HL-60/S4 treated with phorbol 12-myristate 13-acetate at 8.2 ng/mL for 4 days and 3 days (cell line): ENCODE measurements around the gene RENBP.

ENCODE experiments used
- in situ Hi-C: fragments of 300-500 bp; cut with MboI; formaldehyde crosslinking; loops from 2 replicates; pipeline ENCODE4 v1.15.0; 2022; ENCODE audit warnings: low sequenced_read_pairs

The RENBP gene

DNA sequence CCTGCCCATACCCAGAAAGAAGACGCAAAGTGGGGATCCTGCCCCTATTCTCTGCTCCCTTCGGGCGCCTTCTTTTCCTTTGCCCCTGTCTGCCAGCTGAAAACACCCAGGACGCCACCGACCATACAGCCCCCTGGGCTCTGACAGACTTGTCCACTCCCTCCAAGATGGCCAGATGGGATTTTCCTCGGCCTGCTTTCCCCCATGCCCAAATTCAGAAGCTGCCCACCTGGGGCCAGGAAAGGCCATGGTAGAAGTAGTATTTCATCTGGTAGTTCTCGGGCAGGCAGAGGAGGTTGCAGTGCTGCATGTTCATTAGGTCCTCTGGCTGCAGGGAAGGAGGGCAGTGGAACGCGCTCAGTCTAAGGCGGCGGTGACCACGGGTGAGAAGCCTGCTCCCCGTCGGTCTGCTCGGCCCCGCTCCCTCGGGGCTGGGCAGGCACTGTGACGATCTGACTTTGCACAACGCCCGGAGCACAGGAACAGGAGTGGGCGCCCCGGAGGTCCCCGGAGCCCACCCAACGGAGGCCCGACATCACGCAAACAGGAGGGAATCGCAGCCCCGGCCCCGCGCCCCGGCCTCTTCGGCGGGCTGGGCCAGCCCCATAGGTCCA is 10.2 kb downstream of the RENBP start:
- in situ Hi-C loops, result no loop called here

DNA sequence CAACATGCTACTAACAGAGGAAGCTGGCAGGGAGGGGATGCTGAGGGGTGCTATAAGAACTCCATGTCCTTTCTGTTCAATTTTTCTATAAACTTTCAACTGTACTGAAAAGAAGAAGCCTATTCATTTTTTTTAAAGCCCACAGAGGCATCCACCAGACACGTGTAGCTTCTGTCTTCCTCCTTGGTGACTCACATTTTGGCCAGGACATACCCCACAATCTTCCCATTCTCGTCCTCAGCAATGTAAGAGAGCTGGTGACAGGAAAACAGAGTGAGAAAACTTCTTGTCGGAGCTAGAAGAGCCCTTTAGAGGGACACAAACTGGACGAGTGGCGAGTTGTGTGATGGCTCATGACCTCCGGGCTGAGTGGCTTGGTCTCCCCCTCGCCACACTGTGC is 10.7 kb downstream of the RENBP start:
- in situ Hi-C loops, result no loop called here

DNA sequence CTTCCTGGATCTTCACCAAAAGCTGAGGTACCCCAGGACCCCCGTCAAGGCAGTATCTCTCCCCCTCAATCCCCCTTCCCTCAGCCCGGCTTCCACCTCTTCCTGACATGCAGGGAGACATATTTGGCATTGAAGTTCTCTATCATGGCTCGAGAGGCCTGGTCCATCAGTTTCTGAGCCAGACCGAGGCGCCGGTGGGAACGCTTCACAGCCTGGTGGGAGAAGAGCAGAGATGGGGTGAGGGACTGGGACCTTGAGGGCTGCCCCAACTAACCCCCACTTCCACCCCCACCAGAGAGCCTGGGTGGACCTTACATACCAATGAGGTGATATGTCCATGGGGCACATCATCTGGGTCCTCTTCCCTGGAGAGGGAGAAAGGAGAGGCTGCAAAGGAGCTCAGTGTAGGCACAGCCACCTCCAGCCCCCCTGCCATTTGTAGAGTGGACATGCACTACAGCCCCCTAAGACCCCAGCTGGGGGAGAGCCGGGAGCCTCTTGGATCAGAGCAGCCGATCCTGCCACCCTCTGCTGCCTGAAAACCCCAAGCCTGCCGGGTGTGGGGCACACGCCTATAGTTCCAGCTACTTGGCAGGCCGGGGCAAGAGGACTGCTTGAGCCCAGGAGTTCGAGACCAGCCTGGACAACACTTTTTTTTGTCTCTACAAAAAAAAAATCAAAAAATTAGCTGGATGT is 12.1 kb downstream of the RENBP start:
- in situ Hi-C loops, result no loop called here

DNA sequence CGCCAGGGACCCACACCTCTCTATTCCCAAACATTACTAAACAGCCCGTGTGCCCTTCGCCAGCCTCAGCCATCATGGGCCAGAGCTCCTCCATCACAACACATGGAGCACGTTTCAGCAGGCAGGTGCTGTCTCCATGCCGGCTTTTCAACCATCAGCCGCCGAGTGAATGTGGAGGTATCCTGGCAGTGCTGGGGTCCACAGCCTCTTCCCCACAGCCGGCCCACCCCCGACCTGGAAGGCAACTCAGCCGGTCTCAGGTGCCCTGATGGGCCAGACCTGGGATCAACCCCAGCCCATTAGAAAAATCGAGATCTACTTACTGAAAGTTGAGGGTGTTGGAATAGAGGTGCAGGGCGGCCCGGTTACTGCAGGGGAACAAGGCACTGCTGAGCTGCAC is 12.7 kb downstream of the RENBP start:
- in situ Hi-C loops, result no loop called here

DNA sequence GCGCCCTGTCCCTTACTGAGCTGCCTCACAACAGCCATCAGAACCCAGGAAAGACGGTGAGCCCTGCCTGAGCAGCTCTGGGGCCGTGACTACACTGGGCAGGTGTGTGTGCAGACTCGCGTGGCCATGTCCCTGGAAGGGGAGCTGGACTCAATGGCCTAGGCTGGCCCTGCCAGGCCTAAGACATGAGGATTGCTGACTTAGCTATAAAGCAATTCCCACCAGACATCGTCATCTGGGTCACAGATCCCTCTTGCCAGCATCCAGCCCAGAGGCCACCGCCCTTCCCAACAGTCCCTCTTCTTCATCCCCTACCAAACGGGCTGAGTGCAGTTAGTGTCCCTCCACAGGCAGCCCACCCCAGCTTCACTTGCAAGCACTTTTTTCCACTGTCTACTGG is 13.3 kb downstream of the RENBP start:
- in situ Hi-C loops, result no loop called here

DNA sequence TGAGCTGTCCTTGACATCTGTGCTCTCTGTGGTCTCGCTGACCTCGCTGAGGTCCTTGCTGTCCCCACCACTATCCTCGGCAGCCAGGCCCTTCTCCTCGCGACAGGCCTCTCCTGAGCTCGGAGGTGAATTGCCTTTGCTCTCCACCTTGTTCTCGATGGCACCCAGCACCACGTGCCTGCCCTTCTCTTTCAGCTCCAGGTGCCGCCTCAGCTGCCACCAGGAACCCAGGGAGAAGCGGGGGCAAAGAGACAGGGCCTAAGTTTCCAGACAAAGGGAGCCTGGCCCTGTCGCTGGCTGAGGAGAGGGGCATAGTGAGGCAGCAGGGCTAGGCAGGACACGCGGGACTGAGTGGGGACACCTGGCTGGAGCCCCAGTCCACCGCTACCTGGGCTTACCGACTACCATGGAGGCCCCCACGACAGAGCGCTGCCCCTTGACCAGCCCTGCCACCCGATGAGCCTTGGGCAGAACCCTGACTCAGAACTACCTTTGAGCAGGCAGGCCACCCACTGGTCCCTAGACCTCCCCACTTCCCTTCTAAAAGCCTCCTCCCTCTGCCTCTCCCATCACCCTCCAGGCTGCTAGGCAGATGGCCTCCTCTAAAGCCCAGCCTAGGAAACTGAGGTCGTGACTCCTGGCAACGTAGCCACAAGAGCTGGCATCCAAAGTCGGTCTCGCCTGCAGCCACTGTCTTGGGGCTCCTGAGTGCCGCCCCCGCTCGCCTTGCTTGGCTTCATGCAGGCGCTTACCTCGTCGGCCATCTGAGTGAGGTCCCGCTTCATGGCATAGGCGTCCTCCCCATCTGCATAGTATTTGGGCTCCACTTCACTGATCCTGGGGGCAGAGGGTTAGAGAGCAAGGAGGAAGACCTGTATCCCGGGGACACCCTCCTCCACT is 14.2 kb downstream of the RENBP start:
- in situ Hi-C loops, result no loop called here

DNA sequence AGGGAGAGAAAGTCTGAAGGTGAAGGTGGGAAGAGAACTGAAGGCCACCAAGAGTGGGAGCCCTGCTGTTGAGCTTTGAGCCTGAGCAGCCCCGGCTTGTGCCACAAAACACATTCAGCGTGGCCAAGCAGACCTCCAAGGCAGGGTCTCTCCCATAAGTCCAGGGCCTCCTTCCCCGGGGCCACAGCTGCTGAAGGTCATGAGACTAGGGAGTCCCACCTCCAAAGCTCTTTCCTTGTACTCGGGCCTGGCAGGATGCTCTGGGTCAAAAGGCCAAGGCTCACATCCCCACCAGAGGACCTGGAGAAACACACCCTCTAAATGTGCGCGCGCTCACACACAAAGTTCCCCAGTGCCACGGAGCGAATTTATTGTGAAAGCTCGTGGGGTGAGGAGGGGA is 14.9 kb downstream of the RENBP start:
- in situ Hi-C loops, result no loop called here

DNA sequence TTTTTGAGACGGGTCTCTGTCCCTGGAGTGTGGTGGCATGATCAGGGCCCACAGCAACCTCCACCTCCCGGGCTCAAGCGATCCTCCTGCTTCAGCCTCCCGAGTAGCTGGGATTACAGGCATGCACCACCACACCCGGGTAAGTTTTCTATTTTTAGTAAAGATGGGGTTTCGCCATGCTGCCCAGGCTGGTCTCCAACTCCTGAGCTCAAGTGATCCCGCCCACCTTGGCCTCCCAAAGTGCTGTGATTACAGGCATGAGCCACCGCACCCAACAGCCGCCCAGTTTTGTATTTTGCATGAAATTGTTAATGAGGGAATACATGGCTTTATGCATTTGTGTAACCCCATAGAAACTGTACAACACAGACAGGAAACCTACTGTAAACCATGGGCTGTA is 15.6 kb downstream of the RENBP start:
- in situ Hi-C loops, result no loop called here

DNA sequence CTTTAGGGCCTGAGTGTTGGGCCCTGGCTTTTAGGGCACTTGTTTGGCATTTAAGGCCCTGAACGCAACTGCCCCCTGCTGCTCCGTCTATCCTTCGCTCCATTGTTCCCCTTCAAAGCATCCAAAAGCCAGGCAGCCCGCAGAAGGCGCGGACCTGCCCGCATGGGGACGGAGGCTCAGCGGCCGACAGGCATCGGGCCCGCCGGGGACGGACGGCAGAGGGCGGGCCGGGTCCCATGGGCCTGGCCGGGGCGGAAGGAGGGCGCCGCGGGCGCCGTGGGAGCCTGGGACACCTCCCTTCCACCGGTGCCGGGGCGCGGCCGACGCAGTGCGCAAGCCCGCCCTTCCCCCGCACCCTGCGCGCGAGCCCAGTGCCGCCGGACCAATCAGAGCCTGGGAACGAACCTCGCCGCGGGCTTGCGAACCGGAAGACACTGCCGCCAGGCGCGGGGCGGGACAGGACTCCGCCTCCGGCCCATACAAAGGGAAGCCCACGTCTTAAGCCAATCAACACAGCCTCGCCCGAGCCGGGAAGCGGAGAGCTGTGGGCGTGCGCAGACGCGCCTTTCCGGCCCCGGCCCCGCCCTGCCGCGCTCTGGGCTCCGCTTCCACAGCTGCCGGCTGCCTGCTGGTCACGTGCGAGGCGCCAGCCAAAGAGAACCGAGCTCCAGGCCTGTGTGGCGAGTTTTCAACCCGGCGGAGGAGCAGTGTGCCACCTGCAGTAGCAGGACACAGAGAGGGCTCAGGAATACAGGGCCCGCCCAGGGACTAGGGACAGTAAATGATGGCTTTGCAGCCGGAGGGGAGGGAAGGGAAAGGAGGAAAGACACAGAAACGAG is 16.3 kb downstream of the RENBP start:
- in situ Hi-C loops, result no loop called here

DNA sequence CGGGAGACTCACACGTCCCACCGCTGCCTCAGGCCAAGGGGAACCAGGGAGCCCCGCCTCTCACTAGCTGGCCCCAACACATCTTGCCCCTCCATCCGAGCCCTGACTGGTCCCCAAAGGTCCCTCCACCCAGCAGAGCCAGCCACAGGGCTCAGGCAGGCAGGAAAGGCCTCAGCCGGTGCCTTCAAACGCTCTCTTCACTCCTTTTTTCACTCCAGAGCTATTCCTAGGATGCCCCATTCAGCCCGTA is 16.8 kb downstream of the RENBP start:
- in situ Hi-C loops, result no loop called here

DNA sequence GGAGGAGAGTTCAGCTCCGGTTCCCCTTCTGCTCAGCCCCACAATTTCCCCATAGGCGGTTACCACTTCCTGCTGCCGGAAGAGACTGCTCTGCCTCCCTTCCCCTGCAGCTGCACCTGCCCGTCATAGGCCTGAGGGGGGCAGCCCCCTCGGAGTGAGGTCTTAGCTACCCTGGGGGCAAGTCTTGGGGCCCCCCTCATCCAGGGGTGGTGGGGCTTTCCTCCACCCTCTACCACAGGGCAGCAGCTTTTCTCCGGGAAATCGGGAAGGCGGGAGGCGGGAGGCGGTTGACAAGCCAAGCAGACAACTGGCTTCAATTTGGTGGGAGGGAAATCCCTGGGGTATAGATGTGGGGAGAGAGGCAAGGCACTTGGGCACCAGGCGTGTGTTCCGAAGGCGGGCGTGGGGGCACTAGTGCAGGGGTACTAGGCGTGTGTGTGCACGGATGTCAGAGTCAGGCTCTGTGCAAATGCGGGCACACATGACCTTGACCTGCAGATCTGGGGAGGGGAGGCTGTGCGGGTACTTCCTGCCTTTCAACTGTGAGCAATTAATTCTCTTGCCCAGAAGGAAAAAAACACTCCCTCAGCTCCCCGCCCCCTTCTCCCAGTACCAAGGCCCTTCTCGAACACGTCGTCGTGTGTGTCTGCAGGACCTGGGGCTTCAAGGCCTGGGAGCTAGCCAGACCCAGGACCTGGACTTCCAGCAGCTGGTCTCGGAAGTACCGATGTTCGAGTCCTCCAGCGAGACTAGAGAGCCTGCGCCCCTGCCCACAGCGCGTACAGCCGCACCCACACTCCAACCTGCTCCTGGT is 17.4 kb downstream of the RENBP start:
- in situ Hi-C loops, result no loop called here

DNA sequence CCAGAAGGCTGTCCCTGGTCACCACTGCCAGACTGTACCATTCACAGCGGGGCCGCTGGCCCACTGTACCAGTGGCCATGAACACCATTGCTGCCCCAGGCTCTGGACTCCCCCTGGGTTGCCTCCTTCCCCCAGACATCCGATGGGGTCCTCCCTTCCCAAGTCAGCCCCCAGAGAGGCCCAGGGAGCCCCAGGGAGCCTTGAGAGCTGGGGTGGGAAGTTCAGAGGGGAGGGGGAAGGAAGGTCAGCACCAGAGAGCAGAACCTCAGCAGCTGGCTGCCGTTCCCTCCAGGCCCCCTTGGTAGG is 17.9 kb downstream of the RENBP start:
- in situ Hi-C loops, result no loop called here

DNA sequence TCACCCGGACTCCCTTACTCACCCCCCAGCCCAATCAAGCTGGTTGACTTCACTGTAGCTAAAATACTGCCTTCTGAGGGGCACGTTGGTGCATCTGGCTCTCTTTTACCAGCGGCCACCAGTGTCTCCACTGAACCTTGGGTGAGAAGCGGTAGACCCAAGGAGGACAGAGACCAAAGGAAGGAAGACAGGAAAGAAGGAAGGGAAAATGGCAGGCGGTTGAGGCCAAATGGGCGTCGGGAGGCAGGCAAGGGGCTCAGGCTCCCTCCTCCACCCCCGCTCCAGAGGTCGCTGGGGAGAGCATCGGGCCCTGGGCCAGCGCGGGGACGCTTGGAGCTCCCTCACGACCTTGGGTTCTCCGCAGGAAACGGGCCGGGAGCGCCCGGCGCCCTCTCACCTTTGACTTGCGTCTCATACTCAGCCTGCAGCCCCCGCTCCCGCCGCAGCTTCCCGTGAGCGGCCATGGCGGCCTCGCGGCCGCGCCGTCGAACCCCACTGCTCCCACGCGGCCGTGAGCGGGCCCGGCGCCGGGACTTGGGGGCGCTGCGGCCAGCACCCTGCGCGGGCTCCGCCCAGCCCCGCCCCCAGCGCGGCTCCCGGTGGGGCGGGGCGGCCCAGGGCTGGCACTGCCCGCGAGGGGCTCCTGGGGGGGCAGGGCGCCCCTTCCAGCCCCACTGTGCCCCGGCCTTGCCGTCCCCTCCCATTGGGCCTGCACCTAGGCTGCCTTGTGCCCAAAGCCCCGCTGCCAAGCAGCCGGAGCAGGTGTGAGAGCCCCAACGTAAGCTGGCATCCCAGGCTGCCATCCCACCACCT is 18.5 kb downstream of the RENBP start, which contains the start of gene ARHGAP4:
TSS of gene ARHGAP4 (minus strand) at position 526 of the 813 bp plus-strand sequence. CDS start at position 464, 62 bp downstream.
- in situ Hi-C loops, result no loop called here

DNA sequence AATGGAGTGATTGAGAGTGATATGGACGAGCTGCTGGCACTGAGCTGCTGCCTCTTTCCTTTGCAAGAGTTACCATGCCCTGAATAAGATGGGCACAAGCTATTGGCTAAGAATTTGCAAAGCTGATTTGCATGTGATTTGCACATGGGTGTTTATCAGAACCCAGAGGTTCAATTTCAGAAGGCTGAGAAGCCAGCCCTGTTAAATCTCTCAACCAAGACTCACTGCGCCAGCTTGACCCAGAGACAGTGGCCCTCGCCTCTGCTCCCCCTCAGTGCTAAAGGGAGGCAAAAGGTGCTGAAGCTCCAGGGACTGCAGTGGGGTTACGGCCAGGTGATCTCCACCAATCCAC is 19.1 kb downstream of the RENBP start:
- in situ Hi-C loops, result no loop called here

DNA sequence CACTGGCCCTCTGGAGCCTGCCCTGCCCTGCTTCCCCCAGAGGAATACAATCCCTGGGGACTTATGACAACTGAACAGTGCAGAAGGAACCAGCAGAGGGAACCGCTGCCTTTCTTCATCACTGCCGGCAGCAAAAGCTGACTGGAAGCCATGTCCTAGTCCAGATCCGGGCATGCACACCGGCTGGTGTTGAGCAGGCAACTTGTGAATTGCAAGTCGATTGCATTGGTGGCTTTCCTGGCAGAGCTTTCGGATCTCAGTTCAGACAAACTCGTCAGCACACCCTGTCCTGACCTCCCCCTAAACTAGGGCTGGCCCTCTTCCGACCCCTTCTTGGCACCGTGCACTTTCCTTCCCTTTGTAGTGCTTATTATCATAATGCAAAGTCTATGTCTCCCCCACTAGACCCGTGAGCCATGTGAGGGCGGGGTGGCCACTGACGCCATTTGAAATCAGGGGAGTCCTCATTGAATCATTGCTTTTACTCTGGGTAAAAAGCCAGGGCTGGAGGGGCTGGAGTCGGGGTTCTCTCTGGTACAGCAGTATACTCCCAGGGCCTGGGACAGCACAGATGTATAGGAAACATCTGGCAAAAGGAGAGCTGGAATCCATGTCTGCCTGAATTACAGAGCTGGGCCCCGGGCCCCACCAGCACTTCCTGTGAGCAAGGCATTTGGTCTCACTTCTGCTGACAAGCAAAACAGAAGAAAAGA is 20.1 kb downstream of the RENBP start:
- in situ Hi-C loops, result no loop called here

DNA sequence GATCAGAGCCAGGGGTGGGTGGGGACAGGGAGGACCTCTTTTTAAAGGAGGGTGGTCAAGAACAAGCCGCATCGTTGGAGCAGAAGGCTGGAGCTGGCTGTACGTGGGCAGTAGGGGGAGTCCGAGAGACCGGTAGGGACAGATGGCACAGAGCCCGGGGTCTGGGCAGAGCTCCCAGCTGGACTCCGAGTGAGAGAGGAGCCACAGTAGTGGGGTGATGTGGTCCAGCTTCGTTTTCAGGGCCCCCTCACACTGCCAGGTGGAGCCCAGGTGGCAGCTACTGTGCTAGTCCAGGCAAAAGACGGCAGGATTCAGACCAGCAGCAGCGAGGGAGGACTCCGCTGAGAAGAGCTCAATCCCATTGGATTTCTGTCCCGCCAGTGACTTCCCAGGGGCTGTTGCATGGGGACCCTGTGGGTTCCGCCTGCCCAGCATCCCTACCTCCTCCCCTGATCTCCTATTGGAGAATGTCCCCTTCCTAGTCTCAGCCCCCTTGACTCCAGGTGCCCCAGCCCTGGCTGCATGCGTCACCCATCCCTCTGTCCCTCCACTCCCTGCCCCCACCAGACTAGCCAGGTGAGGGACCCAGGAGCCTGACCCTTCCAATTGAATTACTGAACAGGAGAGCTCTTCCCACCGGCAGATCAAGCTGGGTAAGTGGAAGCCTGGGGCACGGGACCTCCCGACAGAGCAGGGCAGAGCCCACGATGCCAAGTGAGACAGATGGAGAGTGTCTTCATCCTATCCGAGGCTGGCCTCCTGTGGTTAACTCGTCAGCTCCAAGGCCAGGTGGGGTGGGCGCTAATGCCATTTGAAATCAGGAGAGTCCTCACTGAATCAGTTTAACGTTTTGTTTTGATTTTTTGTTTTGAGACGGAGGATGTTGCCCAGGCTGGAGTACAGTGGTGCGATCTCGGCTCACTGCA is 21.2 kb downstream of the RENBP start:
- in situ Hi-C loops, result no loop called here

DNA sequence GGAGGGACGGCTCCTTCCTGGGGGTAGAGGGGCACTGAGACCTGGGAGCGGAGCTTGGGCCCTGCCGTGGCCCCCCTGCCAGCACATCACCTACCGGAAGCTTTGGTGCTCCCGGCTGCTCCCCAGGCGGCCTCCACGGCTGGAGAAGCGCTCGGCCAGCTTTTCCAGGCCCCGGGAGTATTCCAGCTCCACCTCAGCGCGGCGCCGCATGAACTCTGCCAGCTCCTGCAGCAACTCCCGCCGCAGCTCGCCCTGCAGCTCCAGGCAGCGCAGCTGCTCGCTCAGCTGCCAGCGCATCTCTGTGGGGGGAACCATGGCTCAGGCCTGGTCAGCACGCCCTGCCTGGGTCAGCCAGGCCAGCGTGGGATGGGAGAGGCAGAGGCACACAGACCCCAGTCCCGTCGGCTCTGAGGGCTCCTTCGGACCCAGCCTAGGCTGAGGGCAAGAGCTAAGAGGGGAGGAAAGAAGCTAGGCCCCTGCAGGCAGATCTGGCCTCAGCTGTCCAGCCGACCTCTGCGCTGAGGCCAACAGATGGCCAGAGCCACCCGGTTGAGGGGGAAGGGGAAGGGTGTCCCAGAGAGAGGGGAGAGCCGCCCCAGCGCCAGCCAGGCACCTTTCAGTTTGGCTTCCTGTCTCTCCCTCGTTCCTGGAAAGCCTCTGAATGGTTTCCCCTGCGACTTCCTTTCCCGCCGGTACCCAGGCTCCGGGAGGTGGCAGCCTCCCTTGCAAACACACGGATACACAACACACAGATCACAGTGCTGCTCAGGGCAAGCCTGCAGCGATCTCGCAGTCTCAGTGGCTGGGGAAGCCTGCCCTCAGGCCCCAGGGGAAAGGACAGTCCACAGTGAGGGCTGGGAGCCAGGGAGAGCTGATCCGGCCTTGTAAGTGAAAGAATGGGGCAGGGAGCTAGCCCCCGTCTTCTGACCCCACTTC is 22.7 kb downstream of the RENBP start:
- in situ Hi-C loops, result no loop called here
